Smooth muscle cell (in vitro differentiated cells): ENCODE data around the gene PSPN. TPM values are rescaled to one million over a fixed set of nuclear protein-coding genes. Genes with fewer than 3 reads are reported as not detected.

Experiments used
- DNase-seq: peaks from one replicate; lab custom pipeline; 2025; ENCODE audit not compliant: unreplicated experiment; lab: John Stamatoyannopoulos, UW
- H2AFZ ChIP-seq: fragments of 200-600 bp; sonication (generic); 2 replicates; pipeline ENCODE4 v1.6.0; 2016; ENCODE audit warnings: antibody characterized with exemption, low read depth, mild to moderate bottlenecking
- H3F3A ChIP-seq: fragments of 200-600 bp; sonication (generic); 2 replicates; pipeline ENCODE4 v1.6.0; 2017; ENCODE audit warnings: antibody characterized with exemption, low read depth
- H3K27ac ChIP-seq: fragments of 200-600 bp; sonication (generic); 2 replicates; pipeline ENCODE4 v1.5.1; 2016; ENCODE audit warnings: low read depth, mild to moderate bottlenecking
- H3K27me3 ChIP-seq: fragments of 200-600 bp; sonication (generic); 2 replicates; pipeline ENCODE4 v1.6.1; 2016; ENCODE audit warnings: low read depth, mild to moderate bottlenecking
- H3K36me3 ChIP-seq: fragments of 200-600 bp; sonication (generic); 2 replicates; pipeline ENCODE4 v1.5.1; 2016; ENCODE audit warnings: low read depth
- H3K4me1 ChIP-seq: fragments of 200-600 bp; sonication (generic); 2 replicates; pipeline ENCODE4 v1.5.1; 2016; ENCODE audit warnings: low read depth
- H3K4me2 ChIP-seq: fragments of 200-600 bp; sonication (generic); 2 replicates; pipeline ENCODE4 v1.6.0; 2016; ENCODE audit warnings: mild to moderate bottlenecking
- H3K4me3 ChIP-seq: fragments of 200-600 bp; sonication (generic); 2 replicates; pipeline ENCODE4 v1.5.1; 2016; ENCODE audit warnings: mild to moderate bottlenecking
- H3K79me2 ChIP-seq: fragments of 200-600 bp; sonication (generic); 2 replicates; pipeline ENCODE4 v1.6.0; 2016; ENCODE audit warnings: low read depth, mild to moderate bottlenecking
- H3K9ac ChIP-seq: fragments of 200-600 bp; sonication (generic); 2 replicates; pipeline ENCODE4 v1.6.0; 2016; ENCODE audit warnings: low read depth
- H3K9me3 ChIP-seq: fragments of 200-600 bp; sonication (generic); replicated peaks from 2 replicates; pipeline ENCODE4 v1.5.1; 2016; ENCODE audit warnings: low read depth
- H4K20me1 ChIP-seq: fragments of 200-600 bp; sonication (generic); 2 replicates; pipeline ENCODE4 v1.6.0; 2016; ENCODE audit warnings: low read depth
- CTCF ChIP-seq: fragments of 200-600 bp; sonication (generic); IDR thresholded peaks from 2 replicates; pipeline ENCODE4 v1.5.1; 2017; ENCODE audit warnings: borderline replicate concordance, mild to moderate bottlenecking, antibody characterized with exemption; ENCODE audit not compliant: insufficient read depth, poor library complexity, severe bottlenecking
- WGBS: methylation state at CpG from one replicate; pipeline ENCODE4 v1.1.7; 2016; ENCODE audit warnings: low lambda C conversion rate; 5-methylcytosine and 5-hydroxymethylcytosine counted together
- polyA plus RNA-seq: library from polyadenylated mRNA; unstranded; fragments of >200 nt; fragmentation: Nextera tagmentation; extraction: Ambion mirVana; gene quantifications from 2 replicates; pipeline ENCODE4 v1.2.1, GENCODE V29; 2016
- total RNA-seq: library from RNA; depleted of rRNA; stranded (reverse); fragments of >200 nt; gene quantifications from 2 replicates; pipeline ENCODE4 v1.2.3, GENCODE V29; 2014

Gene PSPN
- total and polyA plus RNA-seq, 2 experiments from 2014 or later: 0.67 to 2.0 TPM

GRCh38 chr19:6394831-6395230 lies 19.1 kb upstream of the PSPN start:
- WGBS: 96% methylated on average over 3 of the region's 3 CpGs

GRCh38 chr19:6393983-6394412 lies 18.3 kb upstream of the PSPN start:
- H3K9me3 ChIP-seq: no peaks in the 10 kb centered on the region
- H3K4me3 ChIP-seq: peak overlapping the region; percentile 83
- H4K20me1 ChIP-seq: no peaks in the 10 kb centered on the region
- no peak for TF ChIP-seq CTCF
- H3K9ac ChIP-seq: peak overlapping the region; percentile 97
- peaks cover 7% of the 10 kb centered on the region for H3K36me3 ChIP-seq
- no peaks in the 10 kb centered on the region for H3F3A ChIP-seq
- peaks cover 8% of the 10 kb centered on the region for H3K4me1 ChIP-seq
- DNase-seq: no peak
- H3K79me2 ChIP-seq: peaks cover 34% of the 10 kb centered on the region
- H3K27me3 ChIP-seq: no peaks in the 10 kb centered on the region
- peak overlapping the region; percentile 93 for H3K4me2 ChIP-seq
- peak overlapping the region; percentile 99 for H3K27ac ChIP-seq
- 18% methylated on average over 14 of the region's 14 CpGs for WGBS
- H2AFZ ChIP-seq: peak overlapping the region; percentile 81

More at GRCh38 chr19:6394831-6395230, 19.1 kb upstream of the PSPN start:
- Histone ChIP-seq H3K9me3 (no peaks in the 10 kb centered on the region), H3K36me3 (peaks cover under 1% of the 10 kb centered on the region), H3K27ac (no peak overlapping the region), H3K4me1 (peaks cover 8% of the 10 kb centered on the region), H3K27me3 (no peaks in the 10 kb centered on the region), H3F3A (no peaks in the 10 kb centered on the region), H3K79me2 (peaks cover 27% of the 10 kb centered on the region), H3K4me3 (no peak overlapping the region), H2AFZ (no peak overlapping the region), H3K4me2 (no peak overlapping the region), H4K20me1 (no peaks in the 10 kb centered on the region), H3K9ac (no peak overlapping the region)
- TF ChIP-seq CTCF: no peak
- no peak for DNase-seq

- peaks cover 8% of the 10 kb centered on the region for H3K4me1 ChIP-seq
- H3K4me3 ChIP-seq: peak within 1 kb of the TSS; percentile 83
- peaks cover 40% of the 10 kb centered on the region for H3K79me2 ChIP-seq
- peaks cover 7% of the 10 kb centered on the region for H3K36me3 ChIP-seq
- no peaks in the 10 kb centered on the region for H3F3A ChIP-seq
- no peaks in the 10 kb centered on the region for H4K20me1 ChIP-seq
- H3K4me2 ChIP-seq: peak within 1 kb of the TSS; percentile 93
- peak within 1 kb of the TSS; percentile 97 for H3K9ac ChIP-seq
- no peaks in the 10 kb centered on the region for H3K27me3 ChIP-seq
- 1% methylated on average over 64 of the region's 69 CpGs for WGBS
- peak within 1 kb of the TSS; percentile 99 for H3K27ac ChIP-seq
- DNase-seq: peak; percentile 99
- H3K9me3 ChIP-seq: no peaks in the 10 kb centered on the region
- H2AFZ ChIP-seq: peak within 1 kb of the TSS; percentile 81
- no peak for TF ChIP-seq CTCF
Observed at GRCh38 chr19:6393074-6393982, 17.6 kb upstream of the PSPN start, which contains the start of gene GTF2F1. Gene GTF2F1 (minus strand): TSS chr19:6393164. CDS start chr19:6392995, 169 bp downstream.
